Heart left ventricle (tissue), 13 donors: Measurements from ENCODE around the gene TAAR9.

Experiments
- POLR2A ChIP-seq, 2 donors: fragments of 450-650 bp; IDR thresholded peaks; one replicate each; pipeline ENCODE4 v1.6.1; 2017; ENCODE audit warnings: antibody characterized with exemption in 2 of 2, mild to moderate bottlenecking in 2 of 2, moderate library complexity in 2 of 2
- TF ChIP-seq, protein P1 (sequence below), 12 donors: fragments of 200-600 bp; sonication (generic) in 4 of 12; IDR thresholded peaks; one replicate each; pipeline versions ENCODE4 v1.5.0 to v1.8.0; 2018 to 2022; ENCODE audit warnings: antibody characterized with exemption in 12 of 12, mild to moderate bottlenecking in 5 of 12
- donor health status: ischemic (EF 13 %, LVEDD 7.1; RV severe dilation, severe dysfunction).
- donor health status: DM: no; HTN: yes; CAD: no.
- donor health status: DM: no; HTN: no; CAD: no.
- donor health status: ischemic (EF 25% LVEDD 6.9; RV normal size, moderate dysfunction).
- donor health status: ischemic (EF 25% LVEDD 5.7; RV mildly dilated, moderate dysfunction).
- donor health status: ischemic (EF 35%, LVEDD 5.7; RV mildly dilated, moderate dysfunction).
- donor health status: nonischemic (EF 11% LVEDD 7.7; RV severe dilation, severe dysfunction).
- donor health status: DM: yes; HTN: yes; CAD: no.
- donor health status: PGD.
- donor health status: ischemic (EF 29% LVEDD 5.4; RV normal size, mild dysfunction).
- donor health status: nonischemic (EF 23%, LVEDD 6.1; RV moderate dilation, normal function).

DNA sequence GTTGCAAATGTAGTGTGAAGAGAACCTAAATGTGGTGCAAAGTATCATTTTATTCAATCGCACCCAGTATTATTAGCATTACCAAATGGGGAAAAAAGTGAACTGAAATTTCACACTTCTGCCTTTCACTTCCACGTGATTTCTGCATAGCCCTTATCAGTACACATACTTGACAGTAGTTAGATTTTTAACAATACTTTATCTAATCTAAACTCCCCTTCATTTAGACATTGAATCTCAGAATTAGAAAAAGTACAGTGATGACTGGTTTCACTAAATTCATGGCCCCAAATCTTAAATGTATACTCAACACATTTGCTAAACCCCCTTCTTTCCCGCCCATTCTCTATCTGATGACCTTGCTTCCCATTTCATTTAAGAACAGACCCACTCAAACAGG, 39.4 kb upstream of the TAAR9 start:
- TF ChIP-seq, protein P1, sequence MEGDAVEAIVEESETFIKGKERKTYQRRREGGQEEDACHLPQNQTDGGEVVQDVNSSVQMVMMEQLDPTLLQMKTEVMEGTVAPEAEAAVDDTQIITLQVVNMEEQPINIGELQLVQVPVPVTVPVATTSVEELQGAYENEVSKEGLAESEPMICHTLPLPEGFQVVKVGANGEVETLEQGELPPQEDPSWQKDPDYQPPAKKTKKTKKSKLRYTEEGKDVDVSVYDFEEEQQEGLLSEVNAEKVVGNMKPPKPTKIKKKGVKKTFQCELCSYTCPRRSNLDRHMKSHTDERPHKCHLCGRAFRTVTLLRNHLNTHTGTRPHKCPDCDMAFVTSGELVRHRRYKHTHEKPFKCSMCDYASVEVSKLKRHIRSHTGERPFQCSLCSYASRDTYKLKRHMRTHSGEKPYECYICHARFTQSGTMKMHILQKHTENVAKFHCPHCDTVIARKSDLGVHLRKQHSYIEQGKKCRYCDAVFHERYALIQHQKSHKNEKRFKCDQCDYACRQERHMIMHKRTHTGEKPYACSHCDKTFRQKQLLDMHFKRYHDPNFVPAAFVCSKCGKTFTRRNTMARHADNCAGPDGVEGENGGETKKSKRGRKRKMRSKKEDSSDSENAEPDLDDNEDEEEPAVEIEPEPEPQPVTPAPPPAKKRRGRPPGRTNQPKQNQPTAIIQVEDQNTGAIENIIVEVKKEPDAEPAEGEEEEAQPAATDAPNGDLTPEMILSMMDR (IDR thresholded peaks at IDR 0.05), result no peak
- TF ChIP-seq POLR2A (IDR thresholded peaks at IDR 0.05), result no peak
